Kidney epithelial cell (primary cell): ENCODE results near the gene CYTIP. TPM values are rescaled to one million over a fixed set of nuclear protein-coding genes. Genes with fewer than 3 reads are reported as not detected.
"Not testable (repeated sequence)": the region's sequence is repeated elsewhere in the genome, so short reads cannot be mapped to it uniquely, and the experiment has no call there.

ENCODE experiments used
- DNase-seq: peaks from one replicate; pipeline ENCODE4 v3.0.0-alpha.2; 2010; ENCODE audit warnings: low read depth
- H3K27me3 ChIP-seq: 2 replicates; pipeline ENCODE4 v1.6.0; 2011; ENCODE audit warnings: low read length; ENCODE audit not compliant: control insufficient read depth, insufficient read depth
- H3K36me3 ChIP-seq: 2 replicates; pipeline ENCODE4 v1.5.1; 2011; ENCODE audit warnings: low read length; ENCODE audit not compliant: control insufficient read depth, insufficient read depth
- H3K4me3 ChIP-seq: 2 replicates; pipeline ENCODE4 v1.5.1; 2011; ENCODE audit warnings: low read depth, mild to moderate bottlenecking, control low read depth, low read length
- total RNA-seq: library from RNA; depleted of rRNA; stranded (reverse); fragments of >200 nt; gene quantifications from 2 replicates; pipeline ENCODE4 v1.2.3, GENCODE V29; 2015
- TF ChIP-seq, protein P1 (sequence below): IDR thresholded peaks from 2 replicates; pipeline ENCODE4 v1.5.1; 2011; ENCODE audit warnings: mild to moderate bottlenecking, moderate library complexity, low read length, control low read depth, inconsistent platforms; ENCODE audit not compliant: insufficient read depth, poor library complexity, severe bottlenecking

The CYTIP gene
- total RNA-seq, 1 donor from 2014 or later: 0.04 TPM

DNA sequence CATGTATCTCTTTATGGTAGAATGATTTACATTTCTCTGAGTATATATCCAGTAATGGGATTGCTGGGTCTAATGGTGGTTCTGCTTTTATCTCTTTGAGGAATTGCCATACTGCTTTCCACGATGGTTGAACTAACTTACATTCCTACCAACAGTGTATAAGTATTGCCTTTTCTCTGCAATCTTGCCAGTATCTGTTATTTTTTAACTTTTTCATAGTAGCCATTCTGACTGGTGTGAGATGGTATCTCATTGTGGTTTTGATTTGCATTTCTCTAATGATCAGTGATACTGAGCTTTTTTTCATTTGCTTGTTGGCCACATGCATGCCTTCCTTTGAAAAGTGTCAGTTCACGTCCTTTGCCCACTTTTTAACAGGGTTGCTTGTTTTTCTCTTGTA lies 55.1 kb downstream of the CYTIP start:
- H3K4me3 ChIP-seq: no peak overlapping the region
- no peaks in the 10 kb centered on the region for H3K27me3 ChIP-seq
- H3K36me3 ChIP-seq: no peaks in the 10 kb centered on the region
- no peak for DNase-seq
- TF ChIP-seq, protein P1, sequence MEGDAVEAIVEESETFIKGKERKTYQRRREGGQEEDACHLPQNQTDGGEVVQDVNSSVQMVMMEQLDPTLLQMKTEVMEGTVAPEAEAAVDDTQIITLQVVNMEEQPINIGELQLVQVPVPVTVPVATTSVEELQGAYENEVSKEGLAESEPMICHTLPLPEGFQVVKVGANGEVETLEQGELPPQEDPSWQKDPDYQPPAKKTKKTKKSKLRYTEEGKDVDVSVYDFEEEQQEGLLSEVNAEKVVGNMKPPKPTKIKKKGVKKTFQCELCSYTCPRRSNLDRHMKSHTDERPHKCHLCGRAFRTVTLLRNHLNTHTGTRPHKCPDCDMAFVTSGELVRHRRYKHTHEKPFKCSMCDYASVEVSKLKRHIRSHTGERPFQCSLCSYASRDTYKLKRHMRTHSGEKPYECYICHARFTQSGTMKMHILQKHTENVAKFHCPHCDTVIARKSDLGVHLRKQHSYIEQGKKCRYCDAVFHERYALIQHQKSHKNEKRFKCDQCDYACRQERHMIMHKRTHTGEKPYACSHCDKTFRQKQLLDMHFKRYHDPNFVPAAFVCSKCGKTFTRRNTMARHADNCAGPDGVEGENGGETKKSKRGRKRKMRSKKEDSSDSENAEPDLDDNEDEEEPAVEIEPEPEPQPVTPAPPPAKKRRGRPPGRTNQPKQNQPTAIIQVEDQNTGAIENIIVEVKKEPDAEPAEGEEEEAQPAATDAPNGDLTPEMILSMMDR: no peak

DNA sequence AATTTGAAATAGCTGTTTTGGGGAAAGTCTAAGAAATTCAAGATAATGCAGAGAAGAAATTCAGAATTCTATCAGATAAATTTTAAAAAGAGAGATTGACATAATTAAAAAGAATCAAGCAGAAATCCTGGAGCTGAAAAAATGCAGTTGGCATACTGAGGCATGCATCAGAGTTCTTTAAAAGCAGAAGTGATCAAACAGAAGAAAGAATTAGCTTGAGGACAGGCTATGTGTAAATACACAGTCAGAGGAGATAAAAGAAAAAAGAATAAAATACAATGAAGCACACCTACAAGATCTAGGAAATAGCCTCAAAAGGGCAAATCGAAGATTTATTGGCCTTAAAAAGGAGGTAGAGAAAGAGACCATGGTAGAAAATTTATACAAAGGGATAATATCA lies 57.1 kb downstream of the CYTIP start:
- Histone ChIP-seq H3K4me3 (no peak overlapping the region), H3K27me3 (no peaks in the 10 kb centered on the region), H3K36me3 (no peaks in the 10 kb centered on the region)
- TF ChIP-seq, protein P1: no peak
- DNase-seq: no peak

DNA sequence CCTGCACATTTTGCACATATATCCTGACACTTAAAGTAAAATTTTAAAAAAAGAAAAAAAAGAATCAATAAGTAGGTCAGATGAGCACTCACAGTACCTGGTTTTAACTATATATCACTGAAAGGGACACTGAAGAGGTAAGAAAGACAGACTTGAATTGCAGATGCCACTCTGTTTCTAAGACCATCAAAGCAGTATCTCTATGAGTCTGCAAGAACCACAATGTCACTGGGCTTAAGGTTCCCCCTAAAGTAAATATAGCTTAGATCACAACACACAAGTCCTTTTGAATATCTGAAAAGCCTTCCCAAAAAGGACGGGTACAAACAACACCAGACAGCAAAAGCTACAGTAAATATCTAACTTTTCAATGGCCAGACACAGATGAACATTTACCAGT lies 57.6 kb downstream of the CYTIP start:
- H3K27me3 ChIP-seq: no peaks in the 10 kb centered on the region
- no peaks in the 10 kb centered on the region for H3K36me3 ChIP-seq
- no peak for DNase-seq
- no peak overlapping the region for H3K4me3 ChIP-seq
- TF ChIP-seq, protein P1: no peak

DNA sequence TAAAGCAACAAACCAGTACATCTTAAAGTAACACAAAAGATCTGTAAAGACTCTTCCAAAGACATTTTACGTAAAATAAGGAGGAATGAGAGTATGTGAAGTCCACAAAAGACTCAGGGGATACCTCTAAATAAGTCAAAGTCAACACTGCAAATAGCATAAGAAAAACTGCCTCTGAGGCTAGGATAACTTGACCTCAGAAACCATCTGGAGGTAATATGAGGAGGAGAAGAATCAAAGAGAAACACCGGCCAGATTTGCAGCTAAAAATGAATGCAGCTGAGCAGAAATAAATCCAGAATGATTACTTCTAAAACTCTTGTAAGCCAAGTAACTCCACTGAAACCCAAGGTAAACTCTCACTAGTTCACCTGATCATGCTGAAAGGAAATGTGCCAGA lies 66.0 kb downstream of the CYTIP start:
- no peak overlapping the region for H3K4me3 ChIP-seq
- no peaks in the 10 kb centered on the region for H3K27me3 ChIP-seq
- no peaks in the 10 kb centered on the region for H3K36me3 ChIP-seq
- TF ChIP-seq, protein P1: no peak
- DNase-seq: no peak

DNA sequence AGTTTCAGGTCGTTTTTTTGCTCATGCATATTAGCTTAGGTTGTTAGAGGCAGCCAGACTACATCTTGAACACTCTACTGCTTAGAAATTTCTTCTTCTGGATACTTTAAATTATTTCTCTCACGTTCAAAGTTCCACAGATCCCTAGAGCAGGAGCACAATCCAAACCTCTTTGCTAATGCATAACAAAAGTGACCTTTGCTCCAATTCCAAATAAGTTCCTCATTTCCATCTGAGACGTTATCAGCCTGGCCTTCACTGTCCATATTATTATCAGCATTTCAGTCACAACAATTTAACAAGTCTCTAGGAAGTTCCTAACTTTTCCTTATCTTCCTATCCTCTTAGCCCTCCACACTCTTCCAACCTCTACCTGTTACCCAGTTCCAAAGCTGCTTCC lies 67.8 kb downstream of the CYTIP start:
- TF ChIP-seq, protein P1: no peak

DNA sequence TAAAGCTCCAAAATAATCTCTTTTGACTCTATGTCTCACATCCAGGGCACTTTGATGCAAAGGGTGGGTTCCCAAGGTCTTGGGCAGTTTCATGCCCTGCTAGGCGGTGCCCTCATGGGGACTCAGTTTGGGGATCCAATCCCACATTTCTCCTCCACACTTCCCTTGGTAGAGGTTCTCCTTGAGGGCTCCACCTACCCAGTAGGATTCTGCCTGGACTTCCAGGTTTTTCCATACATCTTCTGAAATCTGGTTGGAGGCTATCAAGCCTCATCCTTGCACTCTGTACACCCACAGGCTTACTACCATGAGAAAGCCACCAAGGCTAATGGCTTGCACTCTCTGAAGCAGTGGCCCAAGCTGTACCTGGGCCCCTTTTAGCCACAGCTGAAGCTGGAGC lies 68.5 kb downstream of the CYTIP start:
- Histone ChIP-seq H3K36me3 (no peaks in the 10 kb centered on the region), H3K27me3 (no peaks in the 10 kb centered on the region), H3K4me3 (no peak overlapping the region)
- DNase-seq: no peak
- TF ChIP-seq, protein P1: no peak

More for the DNA sequence above, 67.8 kb downstream of the CYTIP start:
- no peak overlapping the region for H3K4me3 ChIP-seq
- no peaks in the 10 kb centered on the region for H3K36me3 ChIP-seq
- no peak for DNase-seq
- H3K27me3 ChIP-seq: no peaks in the 10 kb centered on the region

DNA sequence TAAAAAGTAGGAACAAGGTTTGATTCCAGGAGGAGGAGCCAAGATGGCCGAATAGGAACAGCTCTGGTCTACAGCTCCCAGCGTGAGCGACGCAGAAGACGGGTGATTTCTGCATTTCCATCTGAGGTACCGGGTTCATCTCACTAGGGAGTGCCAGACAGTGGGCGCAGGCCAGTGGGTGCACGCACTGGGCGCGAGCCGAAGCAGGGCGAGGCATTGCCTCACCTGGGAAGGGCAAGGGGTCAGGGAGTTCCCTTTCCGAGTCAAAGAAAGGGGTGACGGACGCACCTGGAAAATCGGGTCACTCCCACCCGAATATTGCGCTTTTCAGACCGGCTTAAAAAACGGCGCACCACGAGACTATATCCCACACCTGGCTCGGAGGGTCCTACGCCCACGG lies 75.4 kb downstream of the CYTIP start:
- not testable (repeated sequence) for H3K4me3 ChIP-seq, DNase-seq

More for the DNA sequence above, 75.4 kb downstream of the CYTIP start:
- not testable (repeated sequence) for H3K27me3 ChIP-seq, H3K36me3 ChIP-seq
